T-helper 2 cell (primary cell): ENCODE measurements around the gene ARL15.
"Not testable (repeated sequence)": the region's sequence is repeated elsewhere in the genome, so short reads cannot be mapped to it uniquely, and the experiment has no call there.

Source experiments
- DNase-seq, 5 experiments: peaks; one replicate each; pipeline versions ENCODE4 v3.0.0 to v3.0.0-alpha.2; 2012 to 2022
- total RNA-seq, 2 donors: gene quantifications; one replicate each; lab custom pipeline; 2026; lab: John Stamatoyannopoulos, UW

ARL15 gene
- total RNA-seq = 5.3 to 9.0 reads per million in 2 donors

GRCh38 chr5:54310433-54311175, at the start of gene ARL15:
Gene ARL15, minus strand, starts transcription at chr5:54310573.
- DNase-seq = peak; percentile 96 to 99 (median 97)

- DNase-seq = no peak
Measured at GRCh38 chr5:54360089-54360488, 49.7 kb upstream of the ARL15 start.

GRCh38 chr5:54357408-54358058, 47.2 kb upstream of the ARL15 start:
- DNase-seq = no peak

GRCh38 chr5:54353933-54354564, 43.7 kb upstream of the ARL15 start:
- DNase-seq = not testable (repeated sequence)

- not testable (repeated sequence) for DNase-seq
Measured at GRCh38 chr5:54352580-54352979, 42.2 kb upstream of the ARL15 start.

- DNase-seq = no peak
Measured at GRCh38 chr5:54347221-54347865, 37.0 kb upstream of the ARL15 start.

- no peak for DNase-seq
Measured at GRCh38 chr5:54344653-54345052, 34.3 kb upstream of the ARL15 start.

GRCh38 chr5:54341971-54342370, 31.6 kb upstream of the ARL15 start:
- DNase-seq = no peak

GRCh38 chr5:54337523-54337922, 27.1 kb upstream of the ARL15 start:
- DNase-seq = no peak

- DNase-seq = no peak
Measured at GRCh38 chr5:54332720-54333119, 22.3 kb upstream of the ARL15 start.

- no peak for DNase-seq
Measured at GRCh38 chr5:54329731-54330709, 19.6 kb upstream of the ARL15 start.

GRCh38 chr5:54326662-54327270, 16.4 kb upstream of the ARL15 start:
- no peak for DNase-seq

GRCh38 chr5:54325610-54326311, 15.4 kb upstream of the ARL15 start:
- no peak for DNase-seq

GRCh38 chr5:54325272-54325609, 14.9 kb upstream of the ARL15 start:
- no peak for DNase-seq

GRCh38 chr5:54324651-54325271, 14.4 kb upstream of the ARL15 start:
- no peak for DNase-seq

- no peak for DNase-seq
Measured at GRCh38 chr5:54323495-54323894, 13.1 kb upstream of the ARL15 start.

- DNase-seq = no peak
Measured at GRCh38 chr5:54320256-54320655, 9.9 kb upstream of the ARL15 start.

GRCh38 chr5:54317511-54318260, 7.3 kb upstream of the ARL15 start:
- no peak for DNase-seq

GRCh38 chr5:54315736-54316528, 5.6 kb upstream of the ARL15 start:
- no peak for DNase-seq
